ENCODE measurements around the gene XPO6. TPM values are rescaled to one million over a fixed set of nuclear protein-coding genes. Genes with fewer than 3 reads are reported as not detected.

The XPO6 gene
- total RNA-seq, 3 donors from 2014 or later, result 97.6 to 138 (median 114) TPM

GRCh38 chr16:28108590-28109247, 103.0 kb downstream of the XPO6 start:
- TF ChIP-seq CTCF (IDR thresholded peaks at IDR 0.05), result no peak
- ATAC-seq, result no peak
- H3K4me3 ChIP-seq, result no peak overlapping the region
- intact Hi-C loops (cut with DNase I, micrococcal nuclease), result no loop called here
- H3K9me3 ChIP-seq, result no peaks in the 10 kb centered on the region
- H3K4me1 ChIP-seq (ENCODE audit: low read depth), result no peaks in the 10 kb centered on the region
- H3K36me3 ChIP-seq (ENCODE audit: low read depth), result peaks cover 8% of the 10 kb centered on the region
- no peak for DNase-seq

DNA sequence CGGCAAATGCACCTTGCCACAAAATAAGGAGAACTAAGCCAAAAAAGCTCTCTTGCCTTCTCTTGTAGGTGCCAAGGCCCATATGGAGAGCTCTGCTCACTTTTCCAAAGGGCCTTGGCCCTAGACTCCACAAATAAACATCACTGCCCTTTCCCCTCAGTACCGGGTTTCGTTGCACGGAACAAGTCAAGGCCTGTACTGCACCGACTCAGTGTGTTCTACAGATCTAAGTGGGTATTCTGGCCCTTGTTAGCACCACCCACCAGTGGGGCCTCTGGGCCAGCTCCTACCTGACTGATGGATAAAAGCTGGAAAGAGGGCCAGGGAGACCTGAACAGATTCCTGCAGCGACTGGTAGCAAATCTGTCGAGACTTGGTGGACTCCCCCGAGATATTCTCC, 104.5 kb downstream of the XPO6 start:
- H3K4me3 ChIP-seq, result no peak overlapping the region
- intact Hi-C loops (cut with DNase I, micrococcal nuclease), result no loop called here
- TF ChIP-seq CTCF (IDR thresholded peaks at IDR 0.05), result no peak
- H3K36me3 ChIP-seq (ENCODE audit: low read depth), result peaks cover 11% of the 10 kb centered on the region
- ATAC-seq (no peak), DNase-seq (no peak)
- H3K4me1 ChIP-seq (ENCODE audit: low read depth), result no peaks in the 10 kb centered on the region
- no peaks in the 10 kb centered on the region for H3K9me3 ChIP-seq

DNA sequence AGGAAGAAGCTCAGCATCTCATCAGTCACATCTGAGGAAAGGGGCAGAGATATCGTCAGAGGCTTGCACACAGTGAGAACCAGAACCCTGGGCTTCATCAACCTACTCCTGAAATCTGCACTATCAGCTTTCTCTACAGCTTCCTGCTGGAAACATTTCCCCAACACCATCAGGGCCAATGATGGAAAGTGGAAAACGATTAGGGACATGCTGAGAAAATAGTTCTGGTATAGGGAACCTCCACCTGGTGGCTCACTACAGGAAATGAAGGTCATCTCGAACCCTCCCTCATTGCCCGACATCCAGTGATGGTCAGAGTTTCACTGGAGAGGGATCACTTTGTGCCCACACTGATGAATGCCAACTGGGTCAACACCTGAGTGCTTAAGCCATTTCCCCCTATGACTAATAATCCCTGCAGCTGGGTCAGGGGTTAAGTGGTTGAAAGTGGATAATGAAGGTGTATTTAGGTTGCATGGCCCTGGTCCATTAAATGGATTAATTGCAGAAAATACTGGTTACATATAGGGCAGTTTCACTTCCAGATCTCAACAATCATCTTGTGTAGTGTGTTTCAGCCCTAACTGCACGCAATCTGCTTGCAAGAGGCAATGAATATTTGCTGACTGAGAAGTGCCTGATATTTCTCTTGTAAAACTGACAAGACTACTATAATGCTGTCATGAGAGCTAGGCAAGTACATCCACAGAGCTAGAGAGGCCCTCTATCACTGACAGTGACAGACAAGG, 105.1 kb downstream of the XPO6 start:
- H3K36me3 ChIP-seq (ENCODE audit: low read depth), result peaks cover 11% of the 10 kb centered on the region

GRCh38 chr16:28105954-28106353, 105.8 kb downstream of the XPO6 start:
- Histone ChIP-seq H3K9me3 (no peaks in the 10 kb centered on the region), H3K36me3 (ENCODE audit: low read depth) (peaks cover 15% of the 10 kb centered on the region), H3K4me1 (ENCODE audit: low read depth) (no peaks in the 10 kb centered on the region), H3K4me3 (no peak overlapping the region)
- TF ChIP-seq CTCF (IDR thresholded peaks at IDR 0.05), result no peak
- DNase-seq, result no peak
- intact Hi-C loops (cut with DNase I, micrococcal nuclease), result no loop called here
- no peak for ATAC-seq

More for the DNA sequence above, 105.1 kb downstream of the XPO6 start:
- DNase-seq (no peak), ATAC-seq (no peak)
- no peak overlapping the region for H3K4me3 ChIP-seq
- TF ChIP-seq CTCF (IDR thresholded peaks at IDR 0.05), result no peak
- no peaks in the 10 kb centered on the region for H3K4me1 ChIP-seq (ENCODE audit: low read depth)
- intact Hi-C loops (cut with DNase I, micrococcal nuclease), result no loop called here
- no peaks in the 10 kb centered on the region for H3K9me3 ChIP-seq

GRCh38 chr16:28105297-28105696, 106.5 kb downstream of the XPO6 start:
- no peaks in the 10 kb centered on the region for H3K9me3 ChIP-seq
- intact Hi-C loops (cut with DNase I, micrococcal nuclease), result no loop called here
- no peak overlapping the region for H3K4me3 ChIP-seq
- no peaks in the 10 kb centered on the region for H3K4me1 ChIP-seq (ENCODE audit: low read depth)
- TF ChIP-seq CTCF (IDR thresholded peaks at IDR 0.05), result no peak
- peak; percentile 27 for ATAC-seq
- peaks cover 19% of the 10 kb centered on the region for H3K36me3 ChIP-seq (ENCODE audit: low read depth)
- DNase-seq, result no peak

Measured in mucosa of descending colon (tissue), 3 donors.